ENCODE data around the gene ATP2B2. TPM values are rescaled to one million over a fixed set of nuclear protein-coding genes. Genes with fewer than 3 reads are reported as not detected.

ATP2B2 gene
- total RNA-seq, 2 experiments from 2014 or later, result 0.06 TPM; not detected in 1

DNA sequence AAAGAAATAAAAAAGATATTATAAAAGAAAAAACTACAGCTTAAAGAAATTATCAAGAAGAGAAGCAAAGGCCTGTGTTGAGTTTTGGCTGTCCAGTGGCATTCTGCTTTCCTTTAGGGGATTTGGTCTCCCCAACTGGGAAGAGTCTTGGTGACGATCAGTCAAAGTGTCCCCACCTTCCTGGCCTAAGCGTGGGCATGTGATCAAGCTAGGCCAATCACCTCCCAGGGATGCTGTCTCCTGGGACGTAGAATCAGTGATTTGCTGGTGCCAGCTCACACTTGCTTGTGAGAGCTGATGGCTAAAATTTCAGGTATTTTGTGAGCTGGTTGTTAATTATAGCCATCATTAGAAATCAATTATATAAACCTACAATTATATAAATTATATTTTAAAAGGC lies 69.5 kb downstream of the ATP2B2 start:
- Histone ChIP-seq H3K4me1 (ENCODE audit: insufficient read depth, low read length, poor library complexity, severe bottlenecking) (peaks cover 24% of the 10 kb centered on the region), H3K4me3 (ENCODE audit: low read depth, low read length, poor library complexity, severe bottlenecking) (no peak overlapping the region), H4K20me1 (ENCODE audit: insufficient read depth, low read length) (no peaks in the 10 kb centered on the region), H2AFZ (ENCODE audit: low read length) (no peak overlapping the region), H3K27ac (ENCODE audit: low read depth, low read length, poor library complexity, severe bottlenecking) (no peak overlapping the region), H3K4me2 (ENCODE audit: low read length) (no peak overlapping the region), H3K79me2 (ENCODE audit: insufficient read depth, low read depth, low read length) (no peaks in the 10 kb centered on the region), H3K36me3 (ENCODE audit: insufficient read depth, low read length) (no peaks in the 10 kb centered on the region), H3K9me3 (ENCODE audit: low read length) (no peaks in the 10 kb centered on the region), H3K9me2 (ENCODE audit: insufficient read depth, low read length) (no peaks in the 10 kb centered on the region)
- TF ChIP-seq EZH2phosphoT487 (IDR thresholded peaks at IDR 0.05; ENCODE audit: borderline replicate concordance, low read depth, low read length), result no peak
- no peak for TF ChIP-seq CTCF (conservative IDR thresholded peaks at IDR 0.05; ENCODE audit: low read length)
- ChIA-PET CTCF (ENCODE audit: unreplicated experiment) (no interaction called here), POLR2A (interaction anchor here (0.7 to 1.2 kb wide), 3 partner anchors 10 to 115 kb away, joined by 3 to 4 read pairs (median 3); partner anchors contain the start of gene SEC13)
- intact Hi-C loops (cut with micrococcal nuclease; ENCODE audit: unreplicated experiment), result no loop called here
- no peak for DNase-seq (ENCODE audit: low spot score)
- no TSS peak for BruUV-seq (replicated peaks)

DNA sequence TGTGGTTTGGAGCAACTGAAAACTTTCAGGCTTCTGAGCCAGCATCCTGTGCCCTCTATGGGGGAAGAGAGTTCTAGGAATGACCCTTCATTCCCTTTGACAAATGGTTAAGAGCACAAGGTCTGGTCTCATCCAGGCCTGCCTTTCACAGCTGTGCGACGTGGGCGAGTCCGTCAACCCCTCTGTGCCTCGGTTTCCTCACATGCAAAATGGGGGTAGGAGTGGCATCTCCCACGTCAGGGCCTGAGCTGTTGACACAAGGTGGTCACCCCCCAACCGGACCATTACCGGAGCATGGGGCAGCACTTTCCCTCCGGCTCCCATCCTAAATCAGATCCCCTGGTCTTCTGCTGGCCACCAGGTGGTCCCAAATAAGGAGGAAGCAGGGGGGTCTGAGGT lies 70.4 kb downstream of the ATP2B2 start:
- TF ChIP-seq CTCF (conservative IDR thresholded peaks at IDR 0.05; ENCODE audit: low read length), result no peak
- TF ChIP-seq EZH2phosphoT487 (IDR thresholded peaks at IDR 0.05; ENCODE audit: borderline replicate concordance, low read depth, low read length), result no peak

DNA sequence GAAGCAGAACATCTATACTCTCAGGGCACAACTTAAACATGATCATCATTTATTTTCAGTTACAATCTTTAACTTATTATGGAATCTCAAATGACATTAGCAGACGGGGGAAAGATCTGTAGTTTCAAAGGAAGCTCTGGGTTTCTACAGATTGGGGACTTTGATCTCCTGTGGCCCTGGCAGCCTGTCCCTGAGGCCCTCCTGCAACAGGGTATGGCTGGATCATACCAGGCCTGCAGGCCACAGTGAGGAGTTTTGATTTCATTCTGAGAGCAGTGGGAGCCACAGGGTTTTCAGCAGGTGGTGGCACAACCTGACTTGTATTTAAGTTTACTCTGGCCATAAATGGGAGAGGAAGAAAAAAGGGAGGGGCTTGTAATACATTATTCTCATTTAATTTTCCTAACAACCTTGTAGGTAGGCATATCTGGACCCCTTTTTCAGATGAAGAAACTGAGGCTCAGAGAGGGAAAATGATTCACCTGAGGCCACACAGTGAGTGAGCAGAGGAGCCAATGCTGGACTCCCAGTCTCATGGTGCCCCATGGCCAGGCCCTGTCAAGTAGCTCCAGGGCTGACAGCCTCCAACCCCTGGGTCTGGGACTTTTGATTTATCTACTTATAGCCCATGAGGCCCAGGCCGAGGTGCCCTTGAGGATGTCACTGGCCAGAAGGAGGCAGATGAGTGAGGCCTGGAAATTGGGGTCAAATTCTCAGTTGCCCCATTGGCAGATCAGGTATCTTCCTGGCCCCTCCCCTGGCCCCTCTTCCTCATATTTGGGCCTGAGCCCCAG lies 71.0 kb downstream of the ATP2B2 start:
- no peaks in the 10 kb centered on the region for H3K36me3 ChIP-seq (ENCODE audit: insufficient read depth, low read length)
- no TSS peak for BruUV-seq (replicated peaks)
- H2AFZ ChIP-seq (ENCODE audit: low read length), result no peak overlapping the region
- H3K79me2 ChIP-seq (ENCODE audit: insufficient read depth, low read depth, low read length), result no peaks in the 10 kb centered on the region
- no peak for DNase-seq (ENCODE audit: low spot score)
- no peak overlapping the region for H3K27ac ChIP-seq (ENCODE audit: low read depth, low read length, poor library complexity, severe bottlenecking)
- intact Hi-C loops (cut with micrococcal nuclease; ENCODE audit: unreplicated experiment), result no loop called here
- no peak overlapping the region for H3K4me3 ChIP-seq (ENCODE audit: low read depth, low read length, poor library complexity, severe bottlenecking)
- H4K20me1 ChIP-seq (ENCODE audit: insufficient read depth, low read length), result no peaks in the 10 kb centered on the region
- TF ChIP-seq EZH2phosphoT487 (IDR thresholded peaks at IDR 0.05; ENCODE audit: borderline replicate concordance, low read depth, low read length) (no peak), CTCF (conservative IDR thresholded peaks at IDR 0.05; ENCODE audit: low read length) (no peak)
- H3K4me1 ChIP-seq (ENCODE audit: insufficient read depth, low read length, poor library complexity, severe bottlenecking), result peaks cover 15% of the 10 kb centered on the region
- H3K9me3 ChIP-seq (ENCODE audit: low read length), result no peaks in the 10 kb centered on the region
- no peaks in the 10 kb centered on the region for H3K9me2 ChIP-seq (ENCODE audit: insufficient read depth, low read length)
- CTCF ChIA-PET (ENCODE audit: unreplicated experiment), result no interaction called here
- no peak overlapping the region for H3K4me2 ChIP-seq (ENCODE audit: low read length)
- POLR2A ChIA-PET, result interaction anchor here (0.7 kb wide), 1 partner anchor 1256 kb away, joined by 4 read pairs; no protein-coding TSS in a partner anchor

More for the DNA sequence above, 70.4 kb downstream of the ATP2B2 start:
- POLR2A ChIA-PET, result no interaction called here
- intact Hi-C loops (cut with micrococcal nuclease; ENCODE audit: unreplicated experiment), result no loop called here
- no peak for DNase-seq (ENCODE audit: low spot score)
- no TSS peak for BruUV-seq (replicated peaks)
- Histone ChIP-seq H3K9me3 (ENCODE audit: low read length) (no peaks in the 10 kb centered on the region), H3K9me2 (ENCODE audit: insufficient read depth, low read length) (no peaks in the 10 kb centered on the region), H2AFZ (ENCODE audit: low read length) (no peak overlapping the region), H3K79me2 (ENCODE audit: insufficient read depth, low read depth, low read length) (no peaks in the 10 kb centered on the region), H4K20me1 (ENCODE audit: insufficient read depth, low read length) (no peaks in the 10 kb centered on the region), H3K4me3 (ENCODE audit: low read depth, low read length, poor library complexity, severe bottlenecking) (no peak overlapping the region), H3K4me2 (ENCODE audit: low read length) (no peak overlapping the region), H3K4me1 (ENCODE audit: insufficient read depth, low read length, poor library complexity, severe bottlenecking) (peaks cover 15% of the 10 kb centered on the region), H3K36me3 (ENCODE audit: insufficient read depth, low read length) (no peaks in the 10 kb centered on the region), H3K27ac (ENCODE audit: low read depth, low read length, poor library complexity, severe bottlenecking) (no peak overlapping the region)
- CTCF ChIA-PET (ENCODE audit: unreplicated experiment), result no interaction called here
